Measurements from ENCODE around the gene EYA4.

DNA sequence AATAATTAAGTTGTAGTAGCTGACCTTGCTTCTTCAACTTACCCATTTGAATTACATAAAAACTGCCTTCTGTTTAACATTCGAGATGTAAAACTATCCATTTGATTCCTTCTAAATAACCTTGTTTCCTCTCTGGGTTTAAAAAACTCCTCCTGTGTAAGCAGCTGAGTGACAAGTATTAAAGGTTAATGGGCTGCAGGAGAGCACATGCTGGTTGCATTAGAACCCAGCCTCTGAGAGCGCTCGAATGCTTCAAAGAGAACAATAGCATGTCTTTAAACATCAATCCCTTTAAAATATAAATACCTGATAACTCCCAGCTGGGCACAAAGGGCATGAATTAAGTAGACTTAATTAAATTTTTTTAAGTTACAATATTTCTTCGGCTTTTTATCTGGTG is 215.8 kb downstream of the EYA4 start:
- TF ChIP-seq, protein P1, sequence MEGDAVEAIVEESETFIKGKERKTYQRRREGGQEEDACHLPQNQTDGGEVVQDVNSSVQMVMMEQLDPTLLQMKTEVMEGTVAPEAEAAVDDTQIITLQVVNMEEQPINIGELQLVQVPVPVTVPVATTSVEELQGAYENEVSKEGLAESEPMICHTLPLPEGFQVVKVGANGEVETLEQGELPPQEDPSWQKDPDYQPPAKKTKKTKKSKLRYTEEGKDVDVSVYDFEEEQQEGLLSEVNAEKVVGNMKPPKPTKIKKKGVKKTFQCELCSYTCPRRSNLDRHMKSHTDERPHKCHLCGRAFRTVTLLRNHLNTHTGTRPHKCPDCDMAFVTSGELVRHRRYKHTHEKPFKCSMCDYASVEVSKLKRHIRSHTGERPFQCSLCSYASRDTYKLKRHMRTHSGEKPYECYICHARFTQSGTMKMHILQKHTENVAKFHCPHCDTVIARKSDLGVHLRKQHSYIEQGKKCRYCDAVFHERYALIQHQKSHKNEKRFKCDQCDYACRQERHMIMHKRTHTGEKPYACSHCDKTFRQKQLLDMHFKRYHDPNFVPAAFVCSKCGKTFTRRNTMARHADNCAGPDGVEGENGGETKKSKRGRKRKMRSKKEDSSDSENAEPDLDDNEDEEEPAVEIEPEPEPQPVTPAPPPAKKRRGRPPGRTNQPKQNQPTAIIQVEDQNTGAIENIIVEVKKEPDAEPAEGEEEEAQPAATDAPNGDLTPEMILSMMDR (IDR thresholded peaks at IDR 0.05 in 8 of 11, conservative IDR thresholded peaks at IDR 0.05 in 3 of 11): no peak
- TF ChIP-seq POLR2AphosphoS5 (IDR thresholded peaks at IDR 0.05): no peak
- TF ChIP-seq POLR2A (IDR thresholded peaks at IDR 0.05): no peak
